Trophoblast cell (in vitro differentiated cells and primary cell): ENCODE measurements around the gene COL4A2.

Experiments used
- DNase-seq, 2 donors: peaks; one replicate each; pipeline ENCODE4 v3.0.0-alpha.2; 2016
- H2AFZ ChIP-seq: 2 replicates; pipeline ENCODE4 v1.6.1; 2013; ENCODE audit warnings: low read length, moderate library complexity, mild to moderate bottlenecking; ENCODE audit not compliant: insufficient read depth, poor library complexity
- H2AK5ac ChIP-seq: 2 replicates; pipeline ENCODE4 v1.6.1; 2013; ENCODE audit warnings: mild to moderate bottlenecking, low read length
- H2BK120ac ChIP-seq: 2 replicates; pipeline ENCODE4 v1.6.1; 2013; ENCODE audit warnings: low read length, mild to moderate bottlenecking, moderate library complexity; ENCODE audit not compliant: insufficient read depth, poor library complexity
- H2BK12ac ChIP-seq: 2 replicates; pipeline ENCODE4 v1.6.1; 2013; ENCODE audit warnings: mild to moderate bottlenecking, low read length, moderate library complexity
- H2BK5ac ChIP-seq: 2 replicates; pipeline ENCODE4 v1.6.1; 2013; ENCODE audit warnings: low read length, low read depth, moderate library complexity, mild to moderate bottlenecking; ENCODE audit not compliant: poor library complexity
- H3K14ac ChIP-seq: 2 replicates; pipeline ENCODE4 v1.6.1; 2013; ENCODE audit warnings: mild to moderate bottlenecking, low read length
- H3K18ac ChIP-seq: 2 replicates; pipeline ENCODE4 v1.6.1; 2013; ENCODE audit warnings: mild to moderate bottlenecking, low read length
- H3K23ac ChIP-seq: 2 replicates; pipeline ENCODE4 v1.6.1; 2013; ENCODE audit warnings: low read length
- H3K27ac ChIP-seq: 2 replicates; pipeline ENCODE4 v1.5.1; 2013; ENCODE audit warnings: low read depth, mild to moderate bottlenecking, inconsistent platforms, low read length, moderate library complexity
- H3K27me3 ChIP-seq: 2 replicates; pipeline ENCODE4 v1.6.1; 2013; ENCODE audit warnings: inconsistent platforms, mild to moderate bottlenecking, low read length, moderate library complexity; ENCODE audit not compliant: insufficient read depth
- H3K36me3 ChIP-seq, 2 experiments: 1 replicate in 1 of 2; 2 replicates in 1 of 2; pipeline ENCODE4 v1.6.1; 2013; ENCODE audit warnings: low read length in 2 of 2, mild to moderate bottlenecking in 2 of 2, moderate library complexity in 1 of 2; ENCODE audit not compliant: insufficient read depth in 2 of 2, control insufficient read depth in 1 of 2
- H3K4ac ChIP-seq: 2 replicates; pipeline ENCODE4 v1.6.1; 2013; ENCODE audit warnings: low read depth, mild to moderate bottlenecking, low read length, moderate library complexity
- H3K4me1 ChIP-seq, 2 experiments: 1 replicate in 1 of 2; 2 replicates in 1 of 2; pipeline ENCODE4 v1.6.1; 2013; ENCODE audit warnings: low read length in 2 of 2, mild to moderate bottlenecking in 2 of 2, moderate library complexity in 1 of 2; ENCODE audit not compliant: insufficient read depth in 2 of 2, control insufficient read depth in 1 of 2
- H3K4me2 ChIP-seq: 2 replicates; pipeline ENCODE4 v1.6.1; 2013; ENCODE audit warnings: inconsistent platforms, mild to moderate bottlenecking, low read length, moderate library complexity
- H3K4me3 ChIP-seq: 2 replicates; pipeline ENCODE4 v1.5.1; 2013; ENCODE audit warnings: mild to moderate bottlenecking, low read depth, low read length, inconsistent platforms
- H3K79me1 ChIP-seq: one replicate; pipeline ENCODE4 v1.6.1; 2013; ENCODE audit warnings: low read length
- H3K79me2 ChIP-seq: 2 replicates; pipeline ENCODE4 v1.6.1; 2013; ENCODE audit warnings: low read length, mild to moderate bottlenecking; ENCODE audit not compliant: control insufficient read depth, insufficient read depth, poor library complexity
- H3K9ac ChIP-seq: 2 replicates; pipeline ENCODE4 v1.6.1; 2013; ENCODE audit warnings: mild to moderate bottlenecking, low read length
- H3K9me3 ChIP-seq: 2 replicates; pipeline ENCODE4 v1.6.1; 2013; ENCODE audit warnings: low read depth, mild to moderate bottlenecking, control low read depth, inconsistent platforms, low read length; ENCODE audit not compliant: insufficient read depth
- H4K12ac ChIP-seq: 2 replicates; pipeline ENCODE4 v1.6.1; 2013; ENCODE audit warnings: low read depth, mild to moderate bottlenecking, low read length, moderate library complexity
- H4K8ac ChIP-seq: 2 replicates; pipeline ENCODE4 v1.6.1; 2013; ENCODE audit warnings: low read depth, mild to moderate bottlenecking, low read length, moderate library complexity
- H4K91ac ChIP-seq: one replicate; pipeline ENCODE4 v1.6.1; 2013; ENCODE audit warnings: low read depth, mild to moderate bottlenecking, low read length, moderate library complexity
- WGBS: extraction: QIAGEN DNeasy Blood & Tissue Kit; methylation state at CpG from one replicate; pipeline ENCODE4 v1.1.7; 2013; ENCODE audit warnings: missing lambda C conversion rate; ENCODE audit not compliant: insufficient read length, insufficient coverage; ENCODE audit errors: extremely low coverage; 5-methylcytosine and 5-hydroxymethylcytosine counted together

COL4A2 gene

GRCh38 chr13:110478405-110479214 lies 171.5 kb downstream of the COL4A2 start:
- no CpG with 5 or more reads among the region's 16 CpGs for WGBS

GRCh38 chr13:110479215-110479545 lies 172.1 kb downstream of the COL4A2 start:
- Histone ChIP-seq H2AK5ac (no peak overlapping the region), H3K4me1 (peaks cover 6 to 12% of the 10 kb centered on the region in 2 experiments), H3K9ac (no peak overlapping the region), H2BK120ac (peak overlapping the region; percentile 3), H4K91ac (no peak overlapping the region), H3K4ac (no peak overlapping the region), H3K14ac (peak overlapping the region; percentile 50), H3K27ac (no peak overlapping the region), H3K9me3 (peaks cover 8% of the 10 kb centered on the region), H2BK5ac (peak overlapping the region; percentile 11), H3K36me3 (peaks cover 72 to 82% of the 10 kb centered on the region in 2 experiments), H4K12ac (no peak overlapping the region), H3K18ac (no peak overlapping the region), H2BK12ac (no peak overlapping the region), H3K79me2 (no peaks in the 10 kb centered on the region), H3K4me3 (no peak overlapping the region), H3K4me2 (no peak overlapping the region), H4K8ac (no peak overlapping the region), H3K79me1 (peaks cover 7% of the 10 kb centered on the region), H3K23ac (no peak overlapping the region), H2AFZ (no peak overlapping the region), H3K27me3 (no peaks in the 10 kb centered on the region)
- DNase-seq = no peak
- WGBS = no CpG with 5 or more reads among the region's 6 CpGs

More at GRCh38 chr13:110478405-110479214, 171.5 kb downstream of the COL4A2 start:
- Histone ChIP-seq H2BK12ac (peak overlapping the region; percentile 15), H3K4ac (no peak overlapping the region), H2AK5ac (no peak overlapping the region), H3K79me1 (peaks cover 6% of the 10 kb centered on the region), H2BK5ac (no peak overlapping the region), H3K4me3 (no peak overlapping the region), H3K4me1 (peaks cover 6 to 12% of the 10 kb centered on the region in 2 experiments), H3K4me2 (no peak overlapping the region), H2AFZ (no peak overlapping the region), H3K27me3 (no peaks in the 10 kb centered on the region), H3K27ac (no peak overlapping the region), H3K9ac (no peak overlapping the region), H3K14ac (no peak overlapping the region), H3K23ac (no peak overlapping the region), H3K79me2 (no peaks in the 10 kb centered on the region), H4K8ac (no peak overlapping the region), H4K12ac (no peak overlapping the region), H3K36me3 (peaks cover 73 to 85% of the 10 kb centered on the region in 2 experiments), H4K91ac (no peak overlapping the region), H3K18ac (no peak overlapping the region), H2BK120ac (no peak overlapping the region), H3K9me3 (peaks cover 10% of the 10 kb centered on the region)
- peak in 1 of 2 donors; percentile 28 for DNase-seq

- H4K8ac ChIP-seq = no peak overlapping the region
- no peak overlapping the region for H2AFZ ChIP-seq
- WGBS = no CpG with 5 or more reads among the region's 11 CpGs
- no peak overlapping the region for H3K18ac ChIP-seq
- no peak overlapping the region for H2BK12ac ChIP-seq
- H2BK120ac ChIP-seq = no peak overlapping the region
- H3K4ac ChIP-seq = no peak overlapping the region
- no peak overlapping the region for H3K4me2 ChIP-seq
- H3K9me3 ChIP-seq = peaks cover 6% of the 10 kb centered on the region
- no peaks in the 10 kb centered on the region for H3K27me3 ChIP-seq
- H2BK5ac ChIP-seq = no peak overlapping the region
- H4K91ac ChIP-seq = peak overlapping the region; percentile 4
- peak overlapping the region; percentile 53 for H3K14ac ChIP-seq
- DNase-seq = no peak
- peaks cover 11 to 16% of the 10 kb centered on the region in 2 experiments for H3K4me1 ChIP-seq
- no peak overlapping the region for H2AK5ac ChIP-seq
- H4K12ac ChIP-seq = no peak overlapping the region
- H3K23ac ChIP-seq = no peak overlapping the region
- no peak overlapping the region for H3K9ac ChIP-seq
- no peak overlapping the region for H3K27ac ChIP-seq
- H3K4me3 ChIP-seq = no peak overlapping the region
- H3K79me1 ChIP-seq = peaks cover 10% of the 10 kb centered on the region
- peaks cover 72 to 82% of the 10 kb centered on the region in 2 experiments for H3K36me3 ChIP-seq
- H3K79me2 ChIP-seq = peaks cover 3% of the 10 kb centered on the region
These were observed 172.6 kb downstream of the COL4A2 start for GRCh38 chr13:110479648-110480047.

GRCh38 chr13:110480161-110480560 lies 173.1 kb downstream of the COL4A2 start:
- no peak overlapping the region for H3K27ac ChIP-seq
- peaks cover 15% of the 10 kb centered on the region for H3K79me1 ChIP-seq
- no peak overlapping the region for H2BK5ac ChIP-seq
- H2AFZ ChIP-seq = no peak overlapping the region
- no peak overlapping the region for H3K4me3 ChIP-seq
- peaks cover 15 to 17% of the 10 kb centered on the region in 2 experiments for H3K4me1 ChIP-seq
- H3K4me2 ChIP-seq = no peak overlapping the region
- peaks cover 3% of the 10 kb centered on the region for H3K9me3 ChIP-seq
- H3K9ac ChIP-seq = no peak overlapping the region
- H2BK12ac ChIP-seq = no peak overlapping the region
- no CpG with 5 or more reads among the region's 5 CpGs for WGBS
- H3K4ac ChIP-seq = no peak overlapping the region
- no peak overlapping the region for H4K91ac ChIP-seq
- H3K14ac ChIP-seq = no peak overlapping the region
- no peak overlapping the region for H3K18ac ChIP-seq
- H3K36me3 ChIP-seq = peaks cover 71 to 81% of the 10 kb centered on the region in 2 experiments
- no peak overlapping the region for H4K8ac ChIP-seq
- no peak overlapping the region for H2BK120ac ChIP-seq
- DNase-seq = peak in 1 of 2 donors; percentile 16
- no peak overlapping the region for H2AK5ac ChIP-seq
- H3K79me2 ChIP-seq = peaks cover 3% of the 10 kb centered on the region
- H3K23ac ChIP-seq = no peak overlapping the region
- H4K12ac ChIP-seq = no peak overlapping the region
- no peaks in the 10 kb centered on the region for H3K27me3 ChIP-seq
